SH-SY5Y (cell line): ENCODE results near the gene MTREX.

Experiments
- GATA2 ChIP-seq: IDR thresholded peaks from 2 replicates; pipeline ENCODE4 v1.6.1; 2011; ENCODE audit warnings: mild to moderate bottlenecking, low read depth, low read length
- GATA3 ChIP-seq: IDR thresholded peaks from 2 replicates; pipeline ENCODE4 v1.6.1; 2011; ENCODE audit warnings: low read depth, mild to moderate bottlenecking, low read length, moderate library complexity

The MTREX gene

GRCh38 chr5:55313870-55314617, 6.3 kb downstream of the MTREX start:
- TF ChIP-seq GATA3 (no peak), GATA2 (no peak)

DNA sequence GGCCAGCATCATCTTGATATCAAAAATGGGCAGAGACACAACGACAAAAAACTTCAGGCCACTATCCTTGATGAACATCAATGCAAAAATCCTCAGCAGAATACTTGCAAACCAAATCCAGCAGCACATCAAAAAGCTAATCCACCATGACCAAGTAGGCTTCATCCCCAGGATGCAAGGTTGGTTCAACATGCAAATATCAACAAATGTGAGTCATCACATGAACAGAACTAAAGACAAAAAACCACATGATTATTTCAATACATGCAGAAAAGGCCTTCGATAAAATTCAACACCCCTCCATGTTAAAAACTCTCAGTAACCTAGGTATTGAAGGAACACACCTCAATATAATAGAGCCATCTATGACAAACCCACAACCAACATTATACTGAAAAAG, 8.5 kb downstream of the MTREX start:
- TF ChIP-seq GATA2 (no peak), GATA3 (no peak)

DNA sequence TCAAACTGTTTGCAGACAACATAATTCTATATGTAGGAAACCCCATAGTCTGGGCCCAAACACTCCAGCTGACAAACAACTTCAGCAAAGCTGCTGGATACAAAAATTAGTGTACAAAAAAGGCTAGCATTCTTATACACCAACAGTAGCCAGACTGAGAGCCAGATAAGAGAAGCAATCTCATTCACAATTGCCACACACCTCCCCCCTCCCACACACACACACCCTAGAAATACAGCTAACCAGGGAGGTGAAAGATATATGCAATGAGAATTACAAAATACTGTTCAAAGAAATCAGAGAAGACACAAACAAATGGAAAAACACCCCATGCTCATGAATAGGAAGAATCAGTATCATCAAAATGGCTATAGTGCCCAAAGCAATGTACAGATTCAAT, 9.0 kb downstream of the MTREX start:
- TF ChIP-seq GATA2 (no peak), GATA3 (no peak)

DNA sequence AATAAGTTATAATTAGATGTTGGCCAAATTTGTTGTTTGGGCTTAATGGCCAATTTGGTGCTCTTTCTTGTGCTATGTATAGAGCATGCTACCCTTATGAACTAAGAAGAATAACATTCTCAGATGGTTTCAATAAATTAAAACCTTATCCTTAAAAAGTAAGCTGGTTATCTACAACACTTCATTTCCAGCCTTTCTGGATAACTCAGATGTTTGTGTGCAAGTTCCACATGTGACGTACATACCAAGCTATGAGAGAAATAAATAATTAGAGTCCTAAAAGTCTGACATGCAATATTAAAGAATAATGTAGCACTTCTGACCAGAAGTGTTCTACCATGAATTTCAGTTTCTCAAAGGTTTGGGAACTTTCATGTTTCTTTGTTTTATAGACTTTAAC, 11.7 kb downstream of the MTREX start:
- TF ChIP-seq GATA3 (no peak), GATA2 (no peak)

DNA sequence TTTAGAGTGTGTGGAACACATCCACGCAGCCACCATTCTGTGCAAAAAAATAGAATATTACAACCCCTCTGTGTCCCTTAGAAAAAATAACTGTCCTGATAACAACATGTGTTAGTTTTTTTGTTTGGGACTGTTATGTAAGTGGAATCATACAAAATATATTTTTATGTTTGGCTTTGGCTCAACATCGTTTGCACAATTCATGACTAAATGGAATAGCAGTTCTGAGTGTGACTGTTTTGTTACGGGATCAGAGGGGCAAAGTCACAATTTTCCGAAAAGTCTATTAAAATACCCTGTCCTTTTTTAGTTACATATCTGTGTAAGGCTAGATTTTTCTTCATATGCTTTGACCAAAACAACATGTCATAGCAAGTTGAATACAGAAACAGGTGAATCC, 12.8 kb downstream of the MTREX start:
- TF ChIP-seq GATA2 (no peak), GATA3 (no peak)

- TF ChIP-seq GATA2 (no peak), GATA3 (no peak)
These were observed 16.2 kb downstream of the MTREX start for GRCh38 chr5:55324006-55324405.

- TF ChIP-seq GATA3 (no peak), GATA2 (no peak)
These were observed 17.1 kb downstream of the MTREX start for GRCh38 chr5:55324815-55325418.

DNA sequence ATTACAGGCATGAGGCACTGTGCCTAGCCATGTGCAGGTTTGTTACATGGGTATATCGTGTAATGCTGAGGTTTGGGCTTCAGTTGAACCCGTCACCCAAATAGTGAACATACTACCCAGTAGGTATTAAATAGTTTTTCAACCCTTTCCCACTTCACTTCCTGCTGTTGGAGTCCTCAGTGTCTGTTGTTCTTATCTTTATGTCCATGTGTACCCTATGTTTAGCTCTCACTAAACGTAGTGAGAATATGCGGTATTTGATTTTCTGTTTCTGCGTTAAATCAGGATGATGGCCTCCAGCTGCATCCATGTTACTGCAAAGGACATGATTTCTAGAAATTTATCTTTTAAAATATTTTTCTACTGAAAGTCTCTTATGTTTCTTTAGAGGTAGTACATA, 17.8 kb downstream of the MTREX start:
- TF ChIP-seq GATA3 (no peak), GATA2 (no peak)

DNA sequence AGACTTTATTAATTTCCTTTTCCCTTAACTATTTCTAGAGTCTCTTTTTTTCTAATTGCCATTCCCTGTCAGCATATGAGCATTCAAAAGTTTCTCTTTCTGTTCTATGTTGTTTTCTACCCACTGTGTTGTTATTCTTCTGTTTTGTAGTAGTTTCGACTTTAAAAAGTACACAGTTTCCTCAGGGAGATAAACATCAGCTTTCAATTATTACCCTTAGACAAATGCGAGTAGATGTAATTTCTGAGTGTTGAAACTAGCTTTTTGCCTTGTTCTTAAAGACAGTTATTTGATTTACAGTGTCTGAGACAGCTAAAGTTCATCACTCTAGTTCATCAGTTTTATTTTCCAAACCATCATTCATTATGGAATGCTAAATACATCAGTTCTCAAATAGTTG, 19.5 kb downstream of the MTREX start:
- no peak for TF ChIP-seq GATA2
- no peak for TF ChIP-seq GATA3

DNA sequence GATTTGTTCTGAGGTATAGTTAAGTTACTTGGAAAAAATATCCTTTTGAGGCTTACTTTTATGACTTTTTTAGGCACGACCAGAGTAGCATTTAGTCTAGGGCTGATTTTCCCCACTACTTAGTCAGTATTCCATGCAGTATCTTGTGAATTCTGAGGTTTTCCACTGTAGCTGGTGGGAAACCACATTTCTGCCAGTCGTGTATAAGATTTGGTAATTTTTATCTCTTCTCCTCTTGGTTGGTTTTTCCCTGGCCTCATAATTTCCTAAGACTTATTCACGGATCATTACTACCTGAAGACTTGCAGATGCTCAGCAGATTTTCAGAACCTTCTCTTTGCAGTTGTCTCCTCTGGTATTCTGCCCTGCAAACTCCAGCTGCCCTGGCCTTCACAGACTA, 23.5 kb downstream of the MTREX start:
- TF ChIP-seq GATA3 (no peak), GATA2 (no peak)

- no peak for TF ChIP-seq GATA2
- no peak for TF ChIP-seq GATA3
These were observed 25.2 kb downstream of the MTREX start for GRCh38 chr5:55333017-55333416.

- TF ChIP-seq GATA3 = no peak
- no peak for TF ChIP-seq GATA2
These were observed 26.0 kb downstream of the MTREX start for GRCh38 chr5:55333811-55334210.

GRCh38 chr5:55338092-55338613, 30.4 kb downstream of the MTREX start:
- no peak for TF ChIP-seq GATA2
- TF ChIP-seq GATA3 = no peak

GRCh38 chr5:55338810-55339243, 31.0 kb downstream of the MTREX start:
- no peak for TF ChIP-seq GATA2
- TF ChIP-seq GATA3 = no peak

- TF ChIP-seq GATA3 (no peak), GATA2 (no peak)
These were observed 35.3 kb downstream of the MTREX start for GRCh38 chr5:55343107-55343506.

DNA sequence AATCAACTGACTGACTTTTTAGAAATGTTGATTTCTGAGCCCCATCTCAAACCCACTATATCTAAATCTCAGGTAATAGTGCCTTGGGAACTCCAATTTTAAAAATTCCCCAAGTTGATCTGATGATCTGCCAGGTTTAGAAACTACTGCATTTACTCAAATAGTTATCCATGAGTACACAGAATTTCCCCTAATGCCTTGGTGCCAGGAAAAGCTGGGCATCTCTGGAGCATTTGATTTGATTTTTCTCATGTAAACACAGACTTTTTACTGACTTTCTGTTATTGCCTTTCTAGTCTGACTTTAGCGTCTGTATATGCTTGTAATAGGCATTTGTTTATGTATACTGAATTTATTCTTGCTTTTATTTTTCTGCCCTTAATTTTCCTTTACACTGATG, 35.8 kb downstream of the MTREX start:
- TF ChIP-seq GATA2 (no peak), GATA3 (no peak)
